Measurements from ENCODE around the gene KMO. TPM values are rescaled to one million over a fixed set of nuclear protein-coding genes. Genes with fewer than 3 reads are reported as not detected.
A peak's percentile ranks its signal among the peaks of the same experiment; 100 is the strongest.

KMO gene
- polyA plus RNA-seq, 3 donors: 4.7 to 9.0 (median 6.4) TPM

DNA sequence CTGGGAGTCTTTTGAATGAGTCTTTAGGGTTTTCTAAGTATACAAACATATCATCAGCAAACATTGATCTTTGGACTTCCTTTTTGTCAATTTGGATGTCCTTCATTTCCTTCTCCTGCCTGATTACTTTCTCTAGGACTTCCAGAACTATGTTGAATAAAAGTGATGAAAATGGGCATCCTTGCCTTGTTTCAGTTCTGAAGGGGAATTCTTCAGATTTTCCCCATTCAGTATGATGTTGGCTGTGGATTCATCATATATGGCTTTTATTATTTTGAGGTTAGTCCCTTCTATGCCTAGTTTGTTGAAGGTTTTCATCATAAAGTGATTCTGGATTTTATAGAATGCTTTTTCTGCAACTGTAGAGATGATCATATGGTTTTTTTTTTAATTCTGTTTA, 42.0 kb downstream of the KMO start:
- intact Hi-C loops (cut with micrococcal nuclease): no loop called here
- Histone ChIP-seq H3K27ac (ENCODE audit: low read depth in 1 of 2, low read length in 2 of 2) (no peak overlapping the region), H3K79me2 (ENCODE audit: insufficient read depth, low read length) (no peaks in the 10 kb centered on the region), H3K36me3 (replicated peaks in 1 of 2; ENCODE audit: control insufficient read depth in 1 of 2, insufficient read depth in 2 of 2, low read length in 2 of 2) (peaks cover 36 to 78% of the 10 kb centered on the region in 2 donors), H3K4me3 (replicated peaks in 1 of 3; ENCODE audit: low read depth in 2 of 3, low read length in 3 of 3) (no peak overlapping the region), H3K9me3 (replicated peaks in 1 of 2; ENCODE audit: control insufficient read depth in 1 of 2, insufficient read depth in 1 of 2, low read length in 2 of 2) (peaks cover 7 to 28% of the 10 kb centered on the region in 2 donors), H3K9ac (ENCODE audit: insufficient read depth, low read length, poor library complexity, severe bottlenecking) (no peak overlapping the region), H2AFZ (ENCODE audit: insufficient read depth, low read depth, low read length, poor library complexity, severe bottlenecking) (no peak overlapping the region), H3K27me3 (ENCODE audit: control insufficient read depth in 2 of 2, insufficient read depth in 2 of 2, low read length in 2 of 2) (no peaks in the 10 kb centered on the region), H4K20me1 (ENCODE audit: insufficient read depth, low read length) (no peaks in the 10 kb centered on the region), H3K4me1 (ENCODE audit: control insufficient read depth in 1 of 2, insufficient read depth in 2 of 2, low read length in 2 of 2) (no peaks in the 10 kb centered on the region), H3K4me2 (replicated peaks; ENCODE audit: extremely low read depth, low read length, poor library complexity, severe bottlenecking) (no peak overlapping the region)
- DNase-seq: no peak
- Mint-ChIP-seq H3K4me3 (no peak overlapping the region), H3K9me3 (peaks cover 18 to 31% (median 27%) of the 10 kb centered on the region in 7 donors), H3K4me1 (no peaks in the 10 kb centered on the region), H3K27me3 (ENCODE audit: low read depth in 3 of 3) (no peaks in the 10 kb centered on the region), H3K27ac (no peak overlapping the region), H3K36me3 (peaks cover 77 to 80% of the 10 kb centered on the region in 2 donors)
- TF ChIP-seq, protein P1, sequence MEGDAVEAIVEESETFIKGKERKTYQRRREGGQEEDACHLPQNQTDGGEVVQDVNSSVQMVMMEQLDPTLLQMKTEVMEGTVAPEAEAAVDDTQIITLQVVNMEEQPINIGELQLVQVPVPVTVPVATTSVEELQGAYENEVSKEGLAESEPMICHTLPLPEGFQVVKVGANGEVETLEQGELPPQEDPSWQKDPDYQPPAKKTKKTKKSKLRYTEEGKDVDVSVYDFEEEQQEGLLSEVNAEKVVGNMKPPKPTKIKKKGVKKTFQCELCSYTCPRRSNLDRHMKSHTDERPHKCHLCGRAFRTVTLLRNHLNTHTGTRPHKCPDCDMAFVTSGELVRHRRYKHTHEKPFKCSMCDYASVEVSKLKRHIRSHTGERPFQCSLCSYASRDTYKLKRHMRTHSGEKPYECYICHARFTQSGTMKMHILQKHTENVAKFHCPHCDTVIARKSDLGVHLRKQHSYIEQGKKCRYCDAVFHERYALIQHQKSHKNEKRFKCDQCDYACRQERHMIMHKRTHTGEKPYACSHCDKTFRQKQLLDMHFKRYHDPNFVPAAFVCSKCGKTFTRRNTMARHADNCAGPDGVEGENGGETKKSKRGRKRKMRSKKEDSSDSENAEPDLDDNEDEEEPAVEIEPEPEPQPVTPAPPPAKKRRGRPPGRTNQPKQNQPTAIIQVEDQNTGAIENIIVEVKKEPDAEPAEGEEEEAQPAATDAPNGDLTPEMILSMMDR (IDR thresholded peaks at IDR 0.05): no peak

DNA sequence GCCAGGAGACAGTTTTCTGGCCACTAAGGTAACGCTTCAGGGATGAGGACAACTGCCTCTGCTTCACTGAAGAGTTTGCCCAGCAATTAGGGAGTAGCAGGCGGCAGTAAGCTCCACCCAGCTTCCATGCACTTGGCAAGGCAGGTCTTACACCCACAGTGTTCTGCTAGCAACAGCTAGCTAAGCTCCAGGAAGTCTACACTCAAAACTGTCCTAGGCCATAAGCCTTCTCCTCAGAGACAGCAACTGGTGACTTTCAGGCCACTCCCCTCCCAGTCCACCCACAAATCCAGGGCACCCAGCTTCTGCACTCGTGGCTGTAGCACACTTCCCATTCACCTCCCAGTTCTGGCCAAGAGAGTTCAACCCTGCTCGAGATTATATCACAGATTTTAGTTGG, 47.3 kb downstream of the KMO start:
- no peak overlapping the region for H3K27ac ChIP-seq (ENCODE audit: low read depth in 1 of 2, low read length in 2 of 2)
- intact Hi-C loops (cut with micrococcal nuclease): no loop called here
- H3K9me3 ChIP-seq (replicated peaks in 1 of 2; ENCODE audit: control insufficient read depth in 1 of 2, insufficient read depth in 1 of 2, low read length in 2 of 2): peaks cover 4 to 28% of the 10 kb centered on the region in 2 donors
- DNase-seq: no peak
- 89% methylated on average over 4 of the region's 4 CpGs for WGBS (ENCODE audit: insufficient coverage)
- H4K20me1 ChIP-seq (ENCODE audit: insufficient read depth, low read length): no peaks in the 10 kb centered on the region
- H3K4me3 Mint-ChIP-seq: no peak overlapping the region
- H3K9ac ChIP-seq (ENCODE audit: insufficient read depth, low read length, poor library complexity, severe bottlenecking): no peak overlapping the region
- no peak overlapping the region for H2AFZ ChIP-seq (ENCODE audit: insufficient read depth, low read depth, low read length, poor library complexity, severe bottlenecking)
- H3K4me1 Mint-ChIP-seq: no peaks in the 10 kb centered on the region
- no peaks in the 10 kb centered on the region for H3K27me3 Mint-ChIP-seq (ENCODE audit: low read depth in 3 of 3)
- H3K36me3 ChIP-seq (replicated peaks in 1 of 2; ENCODE audit: control insufficient read depth in 1 of 2, insufficient read depth in 2 of 2, low read length in 2 of 2): peaks cover 55 to 96% of the 10 kb centered on the region in 2 donors
- TF ChIP-seq, protein P1 (IDR thresholded peaks at IDR 0.05): no peak
- H3K27me3 ChIP-seq (ENCODE audit: control insufficient read depth in 2 of 2, insufficient read depth in 2 of 2, low read length in 2 of 2): no peaks in the 10 kb centered on the region
- H3K4me3 ChIP-seq (replicated peaks in 1 of 3; ENCODE audit: low read depth in 2 of 3, low read length in 3 of 3): no peak overlapping the region
- H3K79me2 ChIP-seq (ENCODE audit: insufficient read depth, low read length): no peaks in the 10 kb centered on the region
- peaks cover 17 to 32% (median 25%) of the 10 kb centered on the region in 7 donors for H3K9me3 Mint-ChIP-seq
- no peak overlapping the region for H3K4me2 ChIP-seq (replicated peaks; ENCODE audit: extremely low read depth, low read length, poor library complexity, severe bottlenecking)
- H3K27ac Mint-ChIP-seq: peak overlapping the region in 2 of 7 donors; percentile 7 to 22
- no peaks in the 10 kb centered on the region for H3K4me1 ChIP-seq (ENCODE audit: control insufficient read depth in 1 of 2, insufficient read depth in 2 of 2, low read length in 2 of 2)
- H3K36me3 Mint-ChIP-seq: peaks cover 90 to 91% of the 10 kb centered on the region in 2 donors
